ENCODE measurements around the gene PRKCH.

Gene PRKCH

DNA sequence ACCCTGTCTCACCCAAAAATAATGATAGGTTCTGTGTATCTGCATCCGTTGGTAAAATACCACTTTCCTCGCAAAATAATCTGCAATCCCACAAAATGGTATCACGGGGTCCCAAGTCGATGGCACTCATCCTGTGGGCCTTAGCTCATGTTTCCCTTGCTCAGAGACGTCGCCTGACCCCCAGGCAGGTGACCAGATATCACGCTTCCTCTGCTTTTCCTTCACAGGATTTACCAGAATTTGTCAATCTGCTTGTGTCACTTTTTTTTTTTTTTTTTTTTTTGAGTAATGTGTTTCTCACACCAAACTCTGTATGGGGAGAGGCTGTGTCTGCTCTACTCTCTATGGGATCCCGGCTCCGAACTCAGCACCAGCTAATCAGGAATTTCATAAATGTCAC is 162.7 kb downstream of the PRKCH start:
- DNase-seq (ENCODE audit: extremely low read depth in 1 of 2, low read depth in 1 of 2), result no peak

DNA sequence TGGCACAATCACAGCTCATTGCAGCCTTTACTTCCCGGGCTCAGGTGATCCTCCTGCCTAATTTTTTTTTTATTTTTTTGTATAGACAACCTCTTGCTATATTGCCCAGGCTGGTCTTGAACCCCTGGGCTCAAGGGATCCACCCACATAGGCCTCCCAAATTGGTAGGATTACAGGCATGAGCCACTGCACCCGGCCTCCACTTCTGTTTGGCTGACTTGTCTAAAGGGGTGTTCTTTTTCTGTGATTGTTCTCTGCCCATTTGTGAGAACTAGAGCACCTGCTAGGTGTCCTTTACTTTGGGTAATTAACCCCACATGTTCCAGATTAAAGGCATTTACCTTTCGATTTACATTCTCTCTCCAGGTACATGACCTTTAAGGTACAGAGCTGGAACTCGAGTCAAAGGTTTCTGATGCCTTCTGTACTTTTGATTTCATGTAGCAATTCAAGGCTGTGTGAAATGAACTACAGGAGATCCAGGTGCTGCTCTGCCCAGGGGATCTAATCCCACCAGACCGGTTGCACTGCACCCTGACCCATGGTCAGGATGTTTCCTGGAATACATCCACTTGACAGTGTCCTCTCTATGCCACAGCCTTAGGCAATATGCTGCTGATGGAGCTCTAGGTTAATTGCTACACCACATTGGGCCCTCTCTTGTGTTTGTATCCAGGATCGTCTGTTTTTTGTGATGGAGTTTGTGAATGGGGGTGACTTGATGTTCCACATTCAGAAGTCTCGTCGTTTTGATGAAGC is 163.6 kb downstream of the PRKCH start:
- no peak for DNase-seq (ENCODE audit: extremely low read depth in 1 of 2, low read depth in 1 of 2)

DNA sequence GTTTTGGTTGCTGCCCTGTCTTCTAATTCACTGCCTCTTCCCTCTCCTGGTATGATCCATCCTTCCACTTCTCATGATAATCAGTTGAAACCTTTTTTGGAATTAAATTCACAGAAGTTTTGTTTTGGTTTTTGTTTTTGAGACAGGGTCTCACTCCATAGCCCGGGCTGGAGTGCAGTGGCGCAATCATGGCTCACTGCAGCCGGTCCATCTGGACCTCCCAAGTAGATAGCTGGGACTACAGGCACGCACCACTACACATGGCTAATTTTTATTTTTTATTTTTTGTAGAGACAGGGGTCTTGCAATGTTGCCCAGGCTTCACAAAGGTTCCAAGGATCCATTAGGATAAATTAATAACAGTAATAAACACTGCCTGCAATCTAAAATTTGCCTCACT is 164.3 kb downstream of the PRKCH start:
- DNase-seq (ENCODE audit: extremely low read depth in 1 of 2, low read depth in 1 of 2), result no peak

DNA sequence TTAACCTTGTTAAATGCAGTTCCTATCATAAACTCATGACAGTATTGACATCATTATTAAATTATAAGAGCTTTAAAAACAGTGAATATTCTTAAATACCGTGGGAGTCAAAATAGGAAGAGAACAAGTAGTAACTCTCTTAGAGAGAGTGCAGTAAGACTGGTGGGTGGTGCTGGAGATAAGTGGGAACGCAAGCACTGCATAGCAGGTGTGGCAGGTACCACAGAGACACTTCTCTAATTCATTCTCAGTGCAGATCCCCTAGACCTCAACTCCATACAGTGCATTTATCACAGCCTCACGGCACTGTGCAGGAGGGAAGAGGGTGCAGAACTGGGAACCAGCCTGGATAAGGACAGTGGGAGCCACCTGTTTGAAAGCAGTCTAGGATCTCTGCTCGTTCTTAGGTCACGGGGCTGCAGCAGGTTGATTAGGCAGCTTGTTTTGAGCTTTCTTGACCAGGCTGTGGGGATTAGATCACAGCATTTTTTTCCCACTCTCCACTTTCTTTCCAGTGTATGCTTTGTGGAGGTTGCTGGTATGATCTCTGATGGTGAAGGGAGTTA is 165.6 kb downstream of the PRKCH start:
- DNase-seq (ENCODE audit: extremely low read depth in 1 of 2, low read depth in 1 of 2), result no peak

DNA sequence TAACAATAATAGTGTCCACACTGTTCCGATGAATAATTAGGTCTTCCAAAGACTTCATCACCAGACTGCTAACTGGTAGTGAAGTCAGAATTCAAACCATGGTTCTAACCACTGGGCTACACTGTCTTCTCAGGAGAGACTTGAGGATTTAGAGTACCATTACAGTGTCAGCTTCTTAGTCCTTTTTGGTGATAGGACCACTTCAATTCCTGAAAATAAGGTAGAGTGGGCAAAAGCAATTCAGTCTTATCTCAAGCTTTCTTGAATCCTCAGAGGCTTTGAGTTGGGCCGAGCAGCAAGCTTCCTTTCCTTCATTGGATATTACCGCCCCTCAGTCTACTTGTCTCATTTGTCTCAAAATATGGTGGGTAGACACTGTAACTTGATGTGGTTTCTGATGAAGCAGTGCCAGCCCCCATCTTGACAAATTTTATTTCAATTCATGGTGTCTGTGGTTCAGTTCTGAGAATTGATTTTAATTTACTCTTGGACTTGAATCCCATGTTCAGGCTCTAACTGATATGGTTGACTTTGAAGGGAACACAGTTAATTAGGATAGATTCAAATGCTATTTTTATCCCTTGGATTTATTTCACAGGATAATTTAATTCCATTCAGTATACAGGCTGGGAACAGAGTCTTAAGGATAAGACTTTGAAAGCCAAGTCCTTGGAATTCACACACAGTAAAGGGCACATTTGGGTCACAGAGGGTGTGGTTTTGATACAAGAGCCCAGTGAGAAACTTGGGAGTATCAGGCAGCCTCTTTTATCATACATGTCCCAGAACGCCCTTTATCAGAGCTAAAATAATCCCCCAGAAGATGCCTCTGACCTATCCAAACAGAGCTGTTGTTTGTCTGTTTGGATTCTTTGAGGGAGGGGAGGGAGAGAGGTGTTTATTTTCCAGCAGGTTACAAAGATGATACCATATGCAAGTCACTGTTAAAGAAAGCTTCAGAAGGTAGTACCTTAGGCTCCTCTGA is 167.3 kb downstream of the PRKCH start:
- DNase-seq (ENCODE audit: extremely low read depth in 1 of 2, low read depth in 1 of 2), result no peak

DNA sequence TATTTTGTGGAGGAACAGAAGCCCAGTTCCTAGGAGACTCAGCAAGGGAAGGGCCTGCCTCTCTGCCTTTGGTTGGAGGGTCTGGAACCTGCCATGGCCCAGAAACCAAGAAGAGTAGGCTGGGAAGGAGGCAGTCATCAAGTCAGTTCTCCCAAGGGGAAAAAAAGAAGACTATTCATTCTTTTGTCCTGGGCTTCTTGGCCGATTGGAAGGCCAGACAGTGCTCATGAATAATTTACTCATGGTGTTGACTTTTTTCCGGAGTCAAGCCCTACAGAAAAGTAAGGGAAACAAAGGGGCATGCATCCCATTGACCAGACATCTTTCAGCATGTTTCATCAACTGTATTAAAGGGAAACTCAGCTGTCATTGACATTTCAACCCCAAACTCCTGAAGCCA is 168.1 kb downstream of the PRKCH start:
- DNase-seq (ENCODE audit: extremely low read depth in 1 of 2, low read depth in 1 of 2), result no peak

DNA sequence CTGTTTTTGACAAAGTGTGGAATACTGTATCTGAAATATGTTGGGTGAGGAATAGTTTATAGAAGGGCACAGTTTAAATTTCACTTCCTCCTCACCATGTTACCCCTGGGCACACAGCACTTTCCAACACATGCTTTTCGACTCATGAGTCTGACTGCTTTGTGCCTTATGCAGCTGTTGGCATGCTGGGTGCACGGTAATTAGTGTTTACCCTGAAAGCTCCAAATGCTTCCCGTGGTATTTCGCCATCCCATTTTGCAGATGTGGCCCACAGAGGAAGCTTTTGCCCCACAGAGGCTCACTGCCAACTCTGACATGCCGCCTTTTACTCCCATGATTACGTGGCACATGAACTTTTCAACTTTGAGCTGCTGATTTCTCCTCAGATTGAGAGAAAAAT is 168.6 kb downstream of the PRKCH start:
- DNase-seq (ENCODE audit: extremely low read depth in 1 of 2, low read depth in 1 of 2), result no peak

DNA sequence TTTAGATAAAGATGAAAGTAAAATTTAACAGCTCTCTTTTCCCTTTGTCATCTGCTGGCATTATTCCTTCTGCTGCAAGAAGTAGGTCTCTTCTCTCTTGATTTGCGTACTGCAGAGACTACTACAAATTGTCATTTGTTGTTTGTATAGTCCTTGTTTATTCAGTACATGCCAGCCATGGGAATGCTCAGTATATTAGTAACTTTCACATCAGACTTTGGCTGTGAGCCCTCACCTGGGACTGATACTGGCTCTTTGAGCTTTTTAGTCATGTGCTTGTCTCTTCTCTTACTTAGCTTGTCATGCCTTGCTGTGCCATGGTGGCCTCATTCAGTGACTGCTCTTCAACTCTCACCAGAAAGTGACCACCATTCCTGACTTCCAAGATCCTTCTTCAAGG is 169.8 kb downstream of the PRKCH start:
- no peak for DNase-seq (ENCODE audit: extremely low read depth in 1 of 2, low read depth in 1 of 2)

DNA sequence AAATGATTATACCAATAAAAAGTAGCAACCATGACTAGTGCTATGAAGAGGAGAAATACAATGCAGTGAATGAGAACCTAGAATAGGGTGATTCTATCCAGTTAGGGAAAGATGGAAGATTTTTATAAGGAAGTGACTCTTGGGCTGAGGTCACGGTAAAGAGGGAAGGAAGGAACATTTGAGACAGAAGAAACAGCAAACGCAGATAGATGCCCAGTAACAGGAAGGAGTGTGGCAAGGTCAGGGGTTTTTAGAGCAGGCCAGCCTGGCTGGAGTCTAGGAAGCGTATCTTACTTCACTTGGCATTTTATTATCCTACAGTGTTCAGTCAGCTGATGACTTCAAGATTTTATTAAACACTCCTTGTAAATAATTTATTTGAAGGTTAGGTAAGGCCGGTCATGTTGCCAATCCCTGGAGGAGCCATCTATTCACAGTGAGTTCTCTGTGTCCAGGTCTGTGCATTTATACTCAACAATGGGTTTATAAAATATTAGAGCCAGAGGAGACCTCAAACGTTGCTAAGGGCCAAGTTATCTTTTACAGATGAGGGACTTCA is 170.6 kb downstream of the PRKCH start:
- DNase-seq (ENCODE audit: extremely low read depth in 1 of 2, low read depth in 1 of 2), result no peak

DNA sequence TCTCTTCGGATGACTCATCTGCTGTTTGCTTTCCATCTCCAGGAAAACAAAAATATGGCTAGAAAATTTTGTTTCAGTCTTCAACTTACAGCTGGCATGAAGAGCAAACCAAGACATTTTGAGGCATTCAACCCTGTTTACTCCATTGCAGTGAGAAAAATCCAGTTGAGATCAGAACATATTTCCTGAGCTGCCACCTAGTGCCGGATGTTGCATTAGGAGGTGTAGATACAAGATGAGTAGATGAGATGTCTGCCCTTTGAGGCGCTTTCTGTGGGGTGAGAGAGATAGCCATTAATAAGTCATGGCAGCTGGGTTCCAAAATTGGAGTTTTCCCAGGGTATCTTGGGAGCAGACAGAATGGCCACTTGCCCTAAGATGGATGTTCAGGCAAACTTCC is 171.1 kb downstream of the PRKCH start:
- DNase-seq (ENCODE audit: extremely low read depth in 1 of 2, low read depth in 1 of 2), result no peak

DNA sequence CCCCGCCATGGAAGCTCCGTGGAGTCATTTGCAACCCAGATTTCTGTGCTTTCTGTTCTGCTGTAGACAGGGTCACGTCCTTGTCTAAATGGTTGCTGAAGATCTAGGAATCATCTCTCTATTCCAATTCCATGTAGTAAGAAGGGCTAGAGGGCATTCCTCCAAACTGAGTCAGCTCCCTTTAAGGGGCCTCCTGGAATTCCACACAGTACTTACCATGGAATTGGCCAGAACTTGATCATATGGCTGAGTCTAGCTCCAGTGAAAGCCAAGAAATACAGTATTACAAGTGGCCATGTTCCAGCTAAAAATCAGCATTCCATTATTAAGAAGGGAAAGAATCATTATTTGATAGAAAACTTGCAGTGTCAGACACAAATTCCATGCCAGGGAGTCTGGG is 171.9 kb downstream of the PRKCH start:
- DNase-seq (ENCODE audit: extremely low read depth in 1 of 2, low read depth in 1 of 2), result no peak

DNA sequence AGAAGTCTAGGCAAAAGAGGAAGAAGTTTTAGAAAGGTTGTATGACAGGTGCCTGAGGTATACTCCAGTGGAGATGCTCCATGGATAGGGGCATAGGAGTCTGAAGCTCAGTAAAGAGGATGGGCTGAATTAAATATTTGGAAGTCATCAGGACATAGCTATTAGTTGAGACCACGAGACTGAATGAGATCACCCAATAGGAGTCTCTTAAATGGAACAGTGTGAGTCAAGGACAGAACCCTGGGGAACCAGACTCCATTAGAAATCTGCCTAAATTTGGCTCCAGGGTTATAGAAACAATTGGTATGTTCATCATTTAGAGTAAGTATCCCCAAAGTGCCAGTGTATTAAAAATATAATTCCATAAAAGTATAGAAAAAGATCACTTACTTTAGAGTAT is 172.6 kb downstream of the PRKCH start:
- no peak for DNase-seq (ENCODE audit: extremely low read depth in 1 of 2, low read depth in 1 of 2)

DNA sequence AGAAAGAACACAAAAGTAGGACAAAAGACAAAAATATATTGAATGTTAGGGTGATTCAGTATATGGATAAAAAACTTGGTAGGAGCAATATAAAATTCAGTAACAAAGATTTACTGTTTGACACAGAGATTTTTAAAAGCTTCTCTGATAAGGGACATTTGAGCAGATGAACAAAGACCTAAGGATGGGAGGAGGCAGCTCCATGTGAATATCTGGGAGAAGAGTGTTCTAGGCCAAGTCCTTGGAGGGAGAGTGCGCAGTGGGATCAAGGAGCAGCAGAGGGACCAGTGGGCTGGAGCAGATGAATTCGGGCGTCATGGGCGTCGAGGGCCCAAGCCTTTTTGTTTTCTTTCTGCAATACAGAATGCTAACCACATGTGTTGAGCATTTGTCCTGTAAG is 174.4 kb downstream of the PRKCH start:
- no peak for DNase-seq (ENCODE audit: extremely low read depth in 1 of 2, low read depth in 1 of 2)

DNA sequence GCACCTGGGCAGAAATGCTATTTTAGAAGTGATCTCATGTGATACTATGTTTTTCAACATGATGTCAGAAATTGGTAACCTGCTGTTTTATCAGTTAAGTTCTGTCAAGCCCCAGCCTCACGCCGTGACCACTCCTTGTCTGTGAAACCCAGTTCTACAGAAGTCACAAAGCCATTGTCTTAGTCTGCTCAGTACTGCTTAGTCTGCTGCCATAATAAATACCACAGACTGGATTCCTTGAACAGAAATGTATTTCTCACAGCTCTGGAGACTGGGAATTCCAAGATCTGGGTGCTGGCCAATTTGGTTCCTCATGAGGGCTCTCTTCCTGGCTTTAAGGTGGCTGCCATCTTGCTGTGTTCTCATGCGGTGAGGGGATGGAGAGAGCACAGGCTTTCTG is 176.9 kb downstream of the PRKCH start:
- DNase-seq (ENCODE audit: extremely low read depth in 1 of 2, low read depth in 1 of 2), result no peak

DNA sequence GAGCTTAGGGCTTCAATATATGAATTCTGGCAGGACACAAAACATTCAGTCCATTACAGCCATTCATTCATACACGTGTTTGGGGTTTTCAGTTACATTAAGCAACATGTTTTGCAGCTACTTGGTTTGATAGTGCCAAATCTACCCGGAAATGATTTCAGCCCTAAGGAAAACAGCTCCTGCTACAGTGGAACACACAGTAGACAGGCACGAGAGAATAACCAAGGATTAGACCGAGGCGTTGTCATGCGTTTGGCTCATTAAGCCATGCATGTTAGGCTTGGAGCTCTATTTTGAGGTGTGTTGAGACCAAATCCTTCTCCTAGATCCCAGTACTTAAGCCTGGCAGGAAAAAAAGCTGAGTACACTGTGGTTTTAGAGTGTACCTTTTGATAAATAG is 177.4 kb downstream of the PRKCH start:
- DNase-seq (ENCODE audit: extremely low read depth in 1 of 2, low read depth in 1 of 2), result no peak

DNA sequence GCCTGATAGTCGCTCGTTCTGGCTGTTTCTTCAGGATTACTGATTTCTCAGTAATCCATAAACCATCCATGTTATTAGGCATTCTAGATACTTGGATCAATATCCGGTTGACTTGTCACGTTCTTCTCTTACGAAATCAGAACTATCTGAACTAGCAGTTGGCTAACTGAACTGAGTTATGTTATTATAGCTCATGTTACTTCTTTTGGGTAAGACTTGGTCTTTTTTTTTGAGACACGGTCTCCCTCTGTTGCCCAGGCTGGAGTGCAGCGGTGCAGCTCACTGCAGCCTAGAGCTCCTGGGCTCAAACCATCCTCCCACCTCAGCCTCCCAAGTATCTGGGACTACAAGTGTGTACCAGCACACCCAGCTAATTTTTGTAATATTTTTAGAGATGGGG is 178.6 kb downstream of the PRKCH start:
- DNase-seq (ENCODE audit: extremely low read depth in 1 of 2, low read depth in 1 of 2), result no peak

DNA sequence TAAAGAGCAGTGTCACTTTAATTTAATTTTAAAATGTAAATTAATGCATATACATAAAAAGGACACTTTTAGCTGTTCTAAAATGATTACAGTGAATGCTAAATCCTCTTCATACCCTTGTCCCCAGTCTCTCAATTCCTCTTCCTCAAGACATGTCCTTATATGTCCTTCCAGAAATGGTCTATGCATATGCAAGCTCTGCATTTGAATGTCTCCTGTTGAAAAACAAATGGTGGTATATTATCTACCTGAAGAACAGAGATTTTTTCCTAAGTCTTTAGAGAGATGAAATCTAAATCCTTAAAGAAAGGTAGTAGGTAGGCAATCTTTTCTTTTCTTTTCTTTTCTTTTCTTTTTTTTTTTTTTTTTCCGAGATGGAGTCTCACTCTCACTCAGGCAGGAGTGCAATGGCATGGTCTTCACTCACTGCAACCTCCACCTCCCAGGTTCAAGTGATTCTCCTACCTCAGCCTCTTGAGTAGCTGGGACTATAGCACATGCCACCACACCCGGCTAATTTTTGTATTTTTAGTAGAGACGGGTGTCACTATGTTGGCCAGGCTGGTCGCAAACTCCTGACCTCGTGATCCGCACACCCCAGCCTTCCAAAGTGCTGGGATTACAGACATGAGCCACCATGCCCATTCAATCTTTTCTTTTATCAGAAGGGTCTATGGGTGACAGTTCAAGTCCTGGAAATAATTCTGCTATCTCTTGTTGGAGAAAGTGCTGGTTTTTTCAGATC is 180.5 kb downstream of the PRKCH start:
- DNase-seq (ENCODE audit: extremely low read depth in 1 of 2, low read depth in 1 of 2), result no peak

DNA sequence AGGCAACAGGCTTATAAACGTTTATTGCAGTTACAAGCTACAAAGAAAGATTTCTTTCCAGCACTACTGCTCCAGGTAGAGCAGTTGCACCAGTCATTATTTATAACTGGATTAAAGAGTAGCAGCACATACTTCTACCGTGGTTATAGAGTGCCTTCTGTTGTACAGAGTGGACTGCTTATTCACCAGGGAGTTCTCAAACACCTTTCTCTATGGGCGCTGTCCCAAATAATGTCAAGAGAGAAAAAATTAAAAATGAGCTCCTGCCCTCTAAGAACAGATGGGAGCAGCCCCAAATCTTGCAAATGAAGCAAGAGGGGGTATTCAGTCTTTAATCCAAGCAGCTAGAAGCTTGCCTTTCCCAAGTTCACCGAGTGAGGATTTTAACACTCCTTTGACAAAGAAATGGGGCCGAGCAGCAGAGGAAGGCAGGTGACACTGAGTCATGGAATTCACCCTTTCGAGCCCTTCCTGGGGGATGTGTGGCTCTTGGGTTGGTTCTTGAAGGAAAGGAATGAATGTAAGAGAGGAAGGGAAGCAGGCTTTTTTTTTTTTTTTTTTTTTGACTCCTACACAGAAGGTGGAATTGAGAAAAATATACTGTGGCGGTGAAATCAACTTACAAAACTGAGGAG is 181.2 kb downstream of the PRKCH start:
- no peak for DNase-seq (ENCODE audit: extremely low read depth in 1 of 2, low read depth in 1 of 2)

DNA sequence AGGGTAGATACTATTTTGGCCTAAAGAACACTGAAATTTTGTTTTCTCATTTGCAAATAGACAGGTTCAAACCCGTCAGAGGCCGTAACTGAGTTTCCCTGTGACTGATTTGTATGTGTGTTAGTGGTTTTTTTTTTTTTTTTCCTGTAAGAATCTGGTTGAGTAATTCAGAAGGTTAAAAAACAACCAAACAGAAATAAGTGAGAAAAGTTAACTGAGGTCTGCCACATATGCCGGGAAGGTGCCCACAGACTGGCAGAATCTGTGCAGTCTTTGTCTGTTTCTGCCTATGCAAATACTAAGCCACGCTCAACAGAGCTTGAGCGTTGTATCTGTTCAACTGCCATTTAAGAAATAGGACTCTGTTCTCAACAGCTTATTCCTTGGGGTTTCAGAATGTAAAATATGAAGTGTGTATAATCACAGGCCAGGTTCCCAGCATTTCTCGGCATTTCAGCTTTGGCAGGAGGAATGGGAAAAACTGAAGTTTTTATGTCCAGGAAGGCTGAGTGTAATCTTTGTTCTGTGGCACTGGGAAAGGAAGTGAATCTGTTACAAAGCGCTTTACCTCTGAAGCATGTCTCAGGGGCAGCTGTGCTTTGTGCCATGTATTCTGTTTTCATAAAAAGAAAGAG is 181.9 kb downstream of the PRKCH start:
- peak; percentile 29 to 39 for DNase-seq (ENCODE audit: extremely low read depth in 1 of 2, low read depth in 1 of 2)

DNA sequence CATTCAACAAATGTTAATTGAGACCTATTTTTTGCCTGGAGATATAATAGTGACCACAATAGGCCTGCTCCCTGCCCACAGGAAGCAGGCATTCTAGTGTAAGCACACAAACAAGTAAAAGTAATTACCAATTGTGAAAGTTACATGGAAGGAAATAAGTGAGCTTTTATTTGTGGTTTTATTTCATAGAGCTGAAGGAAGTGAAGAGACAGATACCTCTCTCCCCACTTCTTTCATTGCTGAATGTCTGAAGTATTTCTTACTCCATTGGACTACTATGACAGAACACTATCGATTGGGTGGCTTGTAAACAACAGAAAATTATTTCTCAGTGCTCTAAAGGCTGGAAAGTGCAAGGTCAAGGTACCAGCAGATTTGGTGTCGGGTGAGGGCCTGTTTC is 183.5 kb downstream of the PRKCH start:
- no peak for DNase-seq (ENCODE audit: extremely low read depth in 1 of 2, low read depth in 1 of 2)
